Measurements from ENCODE around the gene CPA2. TPM values are rescaled to one million over a fixed set of nuclear protein-coding genes. Genes with fewer than 3 reads are reported as not detected.
A peak's percentile ranks its signal among the peaks of the same experiment; 100 is the strongest.

CPA2 gene
- 0.54 to 0.73 TPM (median 0.72 TPM) in 3 replicates for total RNA-seq

GRCh38 chr7:130266258-130266960 lies at the start of gene CPA2:
CPA2 (plus strand) TSS chr7:130266863; CDS start chr7:130266882, 19 bp downstream.
- Mint-ChIP-seq H3K27me3 (ENCODE audit: low read depth) (no peaks in the 10 kb centered on the region), H3K4me3 (no peak within 1 kb of the TSS), H3K36me3 (no peaks in the 10 kb centered on the region), H3K9me3 (no peaks in the 10 kb centered on the region), H3K4me1 (peaks cover 36% of the 10 kb centered on the region), H3K27ac (no peak within 1 kb of the TSS)
- DNase-seq (ENCODE audit: low spot score in 2 of 2, unreplicated experiment in 2 of 2): no peak
- no peak for TF ChIP-seq CTCF (IDR thresholded peaks at IDR 0.05; ENCODE audit: unreplicated experiment)

- Mint-ChIP-seq H3K27ac (peak overlapping the region; percentile 10), H3K27me3 (ENCODE audit: low read depth) (no peaks in the 10 kb centered on the region), H3K4me1 (peaks cover 13% of the 10 kb centered on the region), H3K36me3 (no peaks in the 10 kb centered on the region), H3K9me3 (peaks cover 12% of the 10 kb centered on the region), H3K4me3 (no peak overlapping the region)
- TF ChIP-seq CTCF (IDR thresholded peaks at IDR 0.05; ENCODE audit: unreplicated experiment): no peak
- DNase-seq (ENCODE audit: low spot score in 2 of 2, unreplicated experiment in 2 of 2): no peak
Observed at GRCh38 chr7:130218806-130219620, 47.6 kb upstream of the CPA2 start.

GRCh38 chr7:130219871-130220270 lies 46.8 kb upstream of the CPA2 start:
- Mint-ChIP-seq H3K36me3 (no peaks in the 10 kb centered on the region), H3K27ac (peak overlapping the region; percentile 5), H3K4me3 (no peak overlapping the region), H3K9me3 (peaks cover 14% of the 10 kb centered on the region), H3K27me3 (ENCODE audit: low read depth) (no peaks in the 10 kb centered on the region), H3K4me1 (peaks cover 15% of the 10 kb centered on the region)
- DNase-seq (ENCODE audit: low spot score in 2 of 2, unreplicated experiment in 2 of 2): no peak
- no peak for TF ChIP-seq CTCF (IDR thresholded peaks at IDR 0.05; ENCODE audit: unreplicated experiment)

- DNase-seq (ENCODE audit: low spot score in 2 of 2, unreplicated experiment in 2 of 2): no peak
- TF ChIP-seq CTCF (IDR thresholded peaks at IDR 0.05; ENCODE audit: unreplicated experiment): no peak
- Mint-ChIP-seq H3K9me3 (peaks cover 15% of the 10 kb centered on the region), H3K4me3 (no peak overlapping the region), H3K4me1 (peaks cover 18% of the 10 kb centered on the region), H3K27me3 (ENCODE audit: low read depth) (no peaks in the 10 kb centered on the region), H3K36me3 (peaks cover 3% of the 10 kb centered on the region), H3K27ac (no peak overlapping the region)
Observed at GRCh38 chr7:130221746-130222145, 44.9 kb upstream of the CPA2 start.

- TF ChIP-seq CTCF (IDR thresholded peaks at IDR 0.05; ENCODE audit: unreplicated experiment): no peak
- DNase-seq (ENCODE audit: low spot score in 2 of 2, unreplicated experiment in 2 of 2): no peak
- Mint-ChIP-seq H3K36me3 (peaks cover 3% of the 10 kb centered on the region), H3K4me1 (peaks cover 25% of the 10 kb centered on the region), H3K27ac (no peak overlapping the region), H3K9me3 (peaks cover 15% of the 10 kb centered on the region), H3K27me3 (ENCODE audit: low read depth) (no peaks in the 10 kb centered on the region), H3K4me3 (no peak overlapping the region)
Observed at GRCh38 chr7:130223646-130224045, 43.0 kb upstream of the CPA2 start.
